ENCODE measurements around the gene RANBP1.

Gene RANBP1

DNA sequence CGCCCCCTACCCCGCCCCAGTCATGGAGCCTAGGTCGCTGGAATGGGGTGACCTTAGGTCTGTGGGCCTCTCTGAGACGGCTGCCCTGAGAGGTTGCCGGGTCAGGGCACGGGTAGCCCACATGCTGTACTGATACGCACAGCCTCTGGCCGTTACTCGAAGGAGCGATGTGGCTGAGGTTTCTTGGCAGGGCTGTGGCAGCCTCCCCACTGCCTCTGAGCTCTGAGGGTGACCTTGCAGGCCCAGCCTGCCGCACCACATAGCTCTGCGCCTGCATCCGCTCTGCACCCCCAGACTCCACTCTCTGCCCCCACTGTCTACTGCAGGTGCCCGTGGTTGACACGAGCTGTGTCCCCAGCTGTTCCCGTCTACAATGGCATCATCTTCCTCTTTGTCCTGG lies 23.0 kb downstream of the RANBP1 start:
- DNase-seq, result no peak

DNA sequence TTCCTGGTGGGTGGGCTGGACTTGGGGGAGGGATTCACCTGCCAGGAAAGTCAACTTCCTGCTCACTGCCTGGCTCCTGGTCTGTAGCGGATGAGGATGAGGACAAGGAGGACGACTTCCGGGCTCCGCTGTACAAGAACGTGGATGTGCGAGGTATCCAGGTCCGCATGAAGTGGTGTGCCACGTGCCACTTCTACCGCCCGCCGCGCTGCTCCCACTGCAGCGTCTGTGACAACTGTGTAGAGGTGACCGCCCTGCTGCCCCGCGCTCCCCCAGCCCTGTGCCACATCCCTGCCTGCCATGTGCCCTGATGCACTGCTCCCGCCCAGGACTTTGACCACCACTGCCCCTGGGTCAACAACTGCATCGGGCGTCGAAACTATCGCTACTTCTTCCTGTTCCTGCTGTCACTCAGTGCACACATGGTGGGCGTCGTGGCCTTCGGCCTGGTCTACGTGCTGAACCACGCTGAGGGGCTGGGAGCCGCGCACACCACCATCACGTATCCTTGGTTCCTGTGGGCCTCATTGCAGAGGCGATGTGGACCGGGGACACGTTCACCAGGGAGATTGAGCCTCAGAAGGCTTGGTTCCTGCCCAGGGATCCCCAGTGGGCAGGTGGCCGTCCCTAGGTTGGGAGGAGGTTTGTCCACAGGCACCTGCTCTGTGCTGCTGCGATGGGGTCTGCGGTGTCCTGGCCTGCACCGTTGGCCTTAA lies 23.6 kb downstream of the RANBP1 start:
- no peak for DNase-seq

GRCh38 chr22:20140107-20140445 lies 24.2 kb downstream of the RANBP1 start:
- no peak for DNase-seq

- DNase-seq, result no peak
These were observed 24.6 kb downstream of the RANBP1 start for GRCh38 chr22:20140521-20140964.

GRCh38 chr22:20141186-20142077 lies 25.5 kb downstream of the RANBP1 start:
- no peak for DNase-seq

GRCh38 chr22:20142711-20143621 lies 27.1 kb downstream of the RANBP1 start:
- DNase-seq, result no peak

DNA sequence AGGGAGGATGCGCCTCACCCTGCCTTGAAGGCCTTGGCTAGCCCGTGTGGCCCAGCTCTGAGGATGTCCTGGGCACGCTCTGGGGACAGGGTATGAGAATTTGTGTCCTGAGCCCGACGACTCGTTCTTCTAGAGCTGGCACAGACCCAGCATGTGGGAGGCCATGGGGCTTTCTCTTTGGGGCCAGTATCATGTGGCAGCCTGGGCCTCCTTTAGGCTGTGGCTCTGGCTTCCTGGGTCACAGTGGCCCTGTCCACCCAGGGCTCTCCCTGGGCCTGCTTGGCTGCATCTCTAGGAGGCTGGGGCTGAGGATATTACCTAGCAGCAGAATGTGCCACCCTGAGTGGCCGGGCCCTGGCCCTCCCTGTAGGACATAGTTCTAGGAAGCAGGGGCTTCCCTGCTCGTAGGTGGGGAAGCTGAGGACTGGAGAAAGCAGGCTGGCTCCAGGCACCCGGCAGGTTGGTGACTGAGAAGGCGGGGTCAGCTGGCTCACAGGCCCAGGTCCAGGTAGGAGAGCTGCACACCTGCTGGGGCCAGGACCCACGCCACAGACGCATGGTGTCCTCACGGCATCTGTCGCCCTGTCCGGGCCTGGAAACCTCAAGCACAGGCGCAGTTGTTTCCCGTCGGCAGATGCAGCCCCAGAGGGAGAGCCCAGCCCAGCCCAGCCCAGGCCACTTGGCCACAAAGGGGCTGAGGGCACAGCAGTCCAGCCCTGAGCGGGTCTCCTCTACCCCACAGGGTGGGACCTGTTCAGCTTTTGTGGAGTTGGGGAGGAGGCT lies 28.2 kb downstream of the RANBP1 start:
- no peak for DNase-seq

DNA sequence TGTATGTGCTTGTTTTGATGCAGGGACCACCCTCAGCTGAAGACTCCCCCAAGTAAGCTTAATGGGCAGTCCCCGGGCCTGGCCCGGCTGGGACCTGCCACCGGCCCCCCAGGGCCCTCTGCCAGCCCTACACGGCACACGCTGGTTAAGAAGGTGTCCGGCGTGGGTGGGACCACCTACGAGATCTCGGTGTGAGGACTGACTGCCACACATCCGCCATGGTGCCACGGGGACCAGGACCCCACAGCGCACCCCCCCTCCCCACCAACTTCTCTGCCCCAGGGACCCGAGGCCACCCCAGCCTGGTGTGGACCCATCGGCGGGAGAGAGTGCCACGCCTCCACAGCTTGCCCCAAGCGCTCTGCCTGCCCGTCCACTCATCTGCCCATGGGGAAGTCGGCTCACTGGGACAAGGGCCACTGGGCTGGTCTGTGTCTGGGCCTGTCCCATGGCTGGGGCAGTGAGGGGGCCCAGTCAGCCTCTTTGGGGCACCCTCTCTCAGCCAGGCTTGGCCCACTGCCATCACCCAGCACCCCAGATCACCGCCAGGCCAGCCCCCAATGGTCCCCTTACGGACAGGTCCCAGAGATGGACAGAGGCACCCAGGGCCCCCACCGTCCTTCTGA lies 29.4 kb downstream of the RANBP1 start:
- DNase-seq, result no peak

DNA sequence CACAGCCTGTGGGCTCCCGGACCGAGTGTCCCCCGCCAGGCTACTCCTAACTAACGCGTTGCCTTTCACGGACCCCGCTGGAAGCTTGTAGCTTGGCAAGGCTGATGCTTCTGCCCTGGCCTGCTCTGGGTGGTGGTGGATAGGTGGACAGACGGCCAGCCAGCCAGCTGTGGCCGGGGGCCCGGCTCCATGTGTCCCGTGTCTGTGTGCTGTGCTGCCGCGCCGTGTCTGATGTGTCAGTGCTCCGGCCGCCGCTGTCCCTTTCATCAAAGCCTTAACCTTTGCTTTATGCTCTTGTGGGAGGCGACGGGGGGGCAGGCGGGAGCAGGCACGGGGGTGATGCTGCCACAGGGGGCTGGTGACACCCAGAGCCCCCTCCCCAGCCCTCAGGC lies 29.9 kb downstream of the RANBP1 start:
- DNase-seq, result no peak

- no peak for DNase-seq
These were observed 30.9 kb downstream of the RANBP1 start for GRCh38 chr22:20146777-20147176.

DNA sequence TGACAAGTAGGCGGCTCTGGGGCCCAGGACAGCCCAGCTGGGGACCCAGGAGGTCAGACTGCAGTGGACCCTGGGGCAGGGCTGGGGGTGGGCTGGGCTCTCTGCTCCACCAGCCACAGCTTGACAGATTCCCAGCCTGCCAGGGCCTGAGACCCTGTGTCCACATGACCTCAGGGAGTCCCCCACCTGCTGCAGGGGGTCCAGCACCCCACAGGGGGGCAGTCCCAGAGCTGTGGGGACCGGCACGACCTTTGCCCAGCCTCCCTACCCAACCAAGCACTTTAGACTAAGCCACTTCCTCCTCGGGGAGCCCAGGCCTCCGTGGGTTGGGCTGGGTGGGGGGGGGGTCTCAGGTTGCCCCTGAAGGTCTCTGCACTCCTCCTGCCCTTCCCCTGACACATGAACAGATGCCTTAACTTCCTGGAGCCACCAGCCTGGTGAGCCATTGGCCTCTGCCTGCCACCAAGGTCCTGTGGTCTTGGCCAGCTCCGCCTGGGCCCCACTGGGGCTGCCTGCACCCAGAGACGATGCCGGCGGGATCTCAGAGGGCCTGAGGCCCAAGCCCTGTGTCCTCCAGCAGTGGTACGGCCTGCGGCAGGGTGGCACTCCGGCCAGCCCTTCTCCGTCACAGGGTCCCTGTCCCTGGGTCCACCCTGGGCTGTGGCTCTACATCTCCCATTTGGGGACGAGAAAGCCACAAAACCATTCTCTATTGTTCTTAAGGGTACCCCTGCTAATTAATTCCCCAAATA lies 31.5 kb downstream of the RANBP1 start:
- DNase-seq, result no peak

- DNase-seq, result no peak
These were observed 32.5 kb downstream of the RANBP1 start for GRCh38 chr22:20148414-20148813.

DNA sequence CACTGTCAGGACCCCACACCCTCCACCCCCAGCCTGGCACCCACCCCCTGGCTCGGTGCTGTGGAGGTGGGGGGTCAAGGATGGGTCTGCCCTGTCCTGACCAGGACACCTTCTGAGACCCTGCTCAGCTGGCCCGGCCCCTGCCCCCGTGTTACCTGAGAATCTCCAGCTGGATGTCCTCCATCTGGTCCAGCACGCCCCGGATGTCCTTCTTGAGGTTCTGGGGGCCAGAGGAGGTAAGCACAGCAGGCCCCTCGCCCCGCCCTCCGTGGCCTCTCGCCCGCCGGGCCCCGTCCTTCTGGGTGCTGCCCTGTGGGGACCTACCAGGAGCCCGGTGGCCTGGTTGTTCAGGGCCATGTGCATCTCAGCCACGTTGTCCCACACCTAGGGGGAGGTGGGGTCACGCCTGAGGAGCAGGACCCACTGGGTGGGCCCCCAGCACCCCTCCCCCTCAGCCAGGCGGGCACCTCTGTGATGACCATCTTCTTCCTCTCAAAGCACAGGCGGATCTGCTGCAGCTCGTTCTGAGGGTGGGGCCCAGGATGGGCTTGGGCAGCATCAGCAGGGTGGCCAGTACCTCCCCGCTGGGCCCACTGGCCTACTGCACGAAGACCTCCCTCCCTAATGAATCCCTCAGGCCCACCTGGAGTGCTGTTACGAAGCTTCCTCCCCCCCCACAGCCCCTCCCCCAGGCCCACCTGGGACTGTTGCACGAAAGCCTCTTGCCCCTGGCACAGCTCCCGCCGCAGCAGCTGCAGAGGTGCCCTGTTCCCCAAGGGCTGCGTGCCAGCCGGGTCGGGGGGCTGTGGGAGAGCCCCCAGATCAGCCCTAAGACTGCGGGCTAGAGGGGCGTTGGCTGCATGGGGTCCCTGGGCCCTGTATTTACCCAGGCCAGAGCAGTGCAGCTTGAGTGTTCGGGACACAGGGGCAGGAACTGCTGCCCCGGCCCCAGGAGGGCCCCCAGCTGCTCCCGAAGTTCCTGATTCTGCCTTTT lies 33.6 kb downstream of the RANBP1 start:
- DNase-seq, result no peak

DNA sequence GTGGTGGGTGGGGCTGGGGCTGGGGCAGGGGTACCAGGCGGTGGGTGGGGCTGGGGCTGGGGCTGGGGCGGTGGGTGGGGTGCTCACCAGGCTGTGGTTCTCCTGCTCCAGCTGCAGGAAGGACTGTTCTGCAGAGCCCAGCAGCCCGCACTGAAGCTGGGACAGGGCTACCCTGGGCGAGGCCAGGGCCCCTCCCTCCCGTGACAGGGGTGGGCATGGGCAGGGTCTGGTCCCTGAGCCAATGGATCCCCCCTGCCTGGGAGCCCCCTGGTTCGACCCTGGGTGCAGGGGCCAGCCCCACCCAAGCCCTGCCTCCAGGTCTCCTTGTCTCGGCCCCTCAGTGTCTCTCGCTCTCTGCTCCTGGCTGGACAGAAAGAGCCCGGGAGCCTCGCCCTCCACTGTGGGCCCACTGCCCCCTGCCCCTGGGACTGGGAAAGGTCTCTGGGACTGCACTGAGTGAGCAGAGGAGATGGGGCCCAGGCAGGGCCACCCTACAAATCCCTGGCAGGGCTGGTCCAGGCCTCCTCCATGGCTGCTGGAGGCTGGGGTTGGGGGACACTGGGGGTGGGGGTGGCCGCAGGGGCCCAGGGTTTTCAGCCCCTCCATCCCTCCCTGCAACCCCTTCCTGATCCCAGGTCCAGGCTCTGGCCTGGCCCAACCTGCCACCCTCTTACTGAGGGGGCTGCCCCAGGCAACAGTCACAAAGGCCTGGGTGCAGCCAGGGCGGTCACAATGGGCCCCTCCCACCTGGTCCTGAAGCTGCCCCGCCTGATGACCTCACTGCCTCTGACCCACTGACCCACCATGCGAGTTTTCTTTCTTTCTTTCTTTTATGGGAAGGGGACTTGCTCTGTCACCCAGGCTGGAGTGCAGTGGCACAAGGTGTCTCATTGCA lies 34.7 kb downstream of the RANBP1 start, which contains the start of gene CCDC188:
Gene CCDC188 (minus strand): TSS at position 675 of the 895 bp plus-strand sequence. CDS start 69 bp downstream, at position 606.
- no peak for DNase-seq

DNA sequence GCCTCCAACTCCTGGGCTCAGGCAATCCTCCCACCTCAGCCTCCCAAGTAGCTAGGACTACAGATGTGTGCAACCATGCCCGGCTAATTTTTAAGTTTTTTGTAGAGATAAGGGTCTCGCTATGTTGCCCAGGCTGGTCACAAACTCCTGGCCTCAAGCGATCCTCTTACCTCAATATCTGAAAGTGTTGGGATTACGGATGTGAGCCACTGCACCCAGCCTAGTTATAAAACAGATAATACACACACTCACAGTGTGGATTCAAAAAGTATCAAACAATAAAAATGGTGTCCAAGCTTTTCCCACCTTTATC lies 35.3 kb downstream of the RANBP1 start:
- DNase-seq, result no peak

DNA sequence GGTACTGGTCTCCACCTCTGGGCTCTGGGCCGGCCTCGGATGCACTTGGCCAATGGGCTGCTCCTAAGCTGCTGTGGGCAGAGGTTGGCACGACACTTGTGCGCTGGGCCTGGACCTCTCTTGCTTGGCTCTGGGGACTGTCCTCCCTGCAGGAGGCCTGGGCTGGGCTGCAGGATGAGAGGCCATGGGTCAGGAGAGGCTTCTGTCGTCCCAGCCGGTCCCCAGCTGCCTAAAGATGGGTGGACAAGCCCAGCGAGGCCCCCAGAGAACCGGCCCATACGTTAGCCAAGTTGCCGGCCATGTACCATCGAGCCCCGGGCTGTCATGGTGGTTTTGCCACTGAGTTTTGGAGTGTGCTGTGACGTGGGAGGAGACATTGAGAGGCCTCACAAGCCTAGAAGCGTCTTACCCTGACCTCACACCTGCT lies 36.6 kb downstream of the RANBP1 start:
- no peak for DNase-seq

GRCh38 chr22:20153945-20154344 lies 38.0 kb downstream of the RANBP1 start:
- no peak for DNase-seq

GRCh38 chr22:20154602-20155187 lies 38.8 kb downstream of the RANBP1 start:
- no peak for DNase-seq
